Measurements from ENCODE around the gene OBSCN. TPM values are rescaled to one million over a fixed set of nuclear protein-coding genes. Genes with fewer than 3 reads are reported as not detected.
"Not testable (repeated sequence)": the region's sequence is repeated elsewhere in the genome, so short reads cannot be mapped to it uniquely, and the experiment has no call there.

Gene OBSCN
- total and polyA plus RNA-seq, 7 experiments from 2014 or later: 1.3 to 132 (median 76.4) TPM

DNA sequence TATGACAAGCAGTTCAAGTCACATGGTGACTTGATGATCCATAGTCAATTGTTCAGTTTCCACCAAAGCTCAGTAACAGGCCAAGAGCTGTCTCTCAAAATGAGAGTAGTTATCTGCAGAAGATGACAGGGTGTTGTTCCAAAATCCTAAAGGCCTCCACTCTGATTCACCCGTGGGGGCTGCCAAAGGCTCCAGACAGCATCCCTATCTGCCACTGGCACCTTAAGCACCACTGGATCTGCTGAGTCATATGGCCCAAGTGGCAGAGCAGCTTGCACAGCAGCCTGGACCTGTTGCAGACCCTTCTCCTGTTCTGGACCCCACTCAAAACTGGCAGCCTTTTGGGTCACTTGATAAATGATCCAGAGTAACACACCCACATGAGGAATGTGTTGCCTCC, 44.6 kb downstream of the OBSCN start:
- CTCF ChIA-PET; H3K27ac ChIP-seq (ENCODE audit: low read depth, low read length); ATAC-seq; H3K4me3 Mint-ChIP-seq; intact Hi-C loops (cut with micrococcal nuclease); H3K4me3 ChIP-seq (ENCODE audit: low read length); H3K9me3 ChIP-seq (ENCODE audit: control insufficient read depth in 2 of 3, low read length in 3 of 3); H3K27me3 Mint-ChIP-seq; POLR2A ChIA-PET; DNase-seq; H3K9me3 Mint-ChIP-seq; H3K27me3 ChIP-seq (ENCODE audit: control insufficient read depth in 2 of 2, insufficient read depth in 2 of 2, low read length in 2 of 2); H3K4me1 ChIP-seq (ENCODE audit: control insufficient read depth in 2 of 2, insufficient read depth in 2 of 2, low read length in 2 of 2); H3K27ac Mint-ChIP-seq; H3K4me1 Mint-ChIP-seq: not testable (repeated sequence)
- H3K36me3 ChIP-seq (ENCODE audit: control insufficient read depth in 2 of 3, insufficient read depth in 3 of 3, low read length in 3 of 3): peaks cover 0 to 61% (median 12%) of the 10 kb centered on the region in 3 experiments
- peaks cover 12 to 72% (median 65%) of the 10 kb centered on the region in 5 donors for H3K36me3 Mint-ChIP-seq

DNA sequence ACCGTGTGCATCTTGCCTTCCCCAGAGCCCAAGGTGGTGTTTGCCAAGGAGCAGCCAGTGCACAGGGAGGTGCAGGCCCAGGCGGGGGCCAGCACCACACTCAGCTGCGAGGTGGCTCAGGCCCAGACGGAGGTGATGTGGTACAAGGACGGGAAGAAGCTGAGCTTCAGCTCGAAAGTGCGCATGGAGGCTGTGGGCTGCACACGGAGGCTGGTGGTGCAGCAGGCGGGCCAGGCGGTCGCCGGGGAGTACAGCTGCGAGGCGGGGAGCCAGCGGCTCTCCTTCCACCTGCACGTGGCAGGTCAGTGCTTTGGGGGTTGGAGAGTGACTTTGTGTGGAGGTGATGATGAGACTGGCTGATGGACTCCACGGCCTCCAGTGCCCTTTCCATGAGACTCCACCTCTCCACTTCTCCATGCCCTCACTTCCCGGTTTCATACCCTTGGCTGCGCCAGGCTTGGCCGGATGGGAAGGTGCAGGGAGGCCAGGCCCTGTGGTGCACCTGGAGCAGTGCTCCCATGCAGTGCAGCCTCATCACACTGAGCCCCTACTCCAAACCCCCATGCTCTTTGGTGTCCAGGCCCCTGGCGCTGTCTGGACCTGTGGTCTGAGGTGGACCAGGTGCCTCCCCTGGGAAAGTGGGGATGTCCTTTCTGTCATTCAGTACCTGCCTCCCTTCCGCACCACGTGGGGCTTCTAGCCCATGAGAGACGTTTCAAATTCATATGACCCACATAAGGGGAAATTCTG, 49.0 kb downstream of the OBSCN start:
- H3K4me1 Mint-ChIP-seq: peaks cover 0 to 7% (median 0%) of the 10 kb centered on the region in 7 donors
- intact Hi-C loops (cut with micrococcal nuclease): no loop called here
- peaks cover 0 to 9% (median 0%) of the 10 kb centered on the region in 3 experiments for H3K9me3 ChIP-seq (ENCODE audit: control insufficient read depth in 2 of 3, low read length in 3 of 3)
- ATAC-seq: no peak
- H3K4me3 Mint-ChIP-seq: no peak overlapping the region
- CTCF ChIA-PET: no interaction called here
- H3K27me3 Mint-ChIP-seq: no peaks in the 10 kb centered on the region
- H3K4me1 ChIP-seq (ENCODE audit: control insufficient read depth in 2 of 2, insufficient read depth in 2 of 2, low read length in 2 of 2): no peaks in the 10 kb centered on the region
- peaks cover 0 to 58% (median 0%) of the 10 kb centered on the region in 3 experiments for H3K36me3 ChIP-seq (ENCODE audit: control insufficient read depth in 2 of 3, insufficient read depth in 3 of 3, low read length in 3 of 3)
- no peak overlapping the region for H3K4me3 ChIP-seq (ENCODE audit: low read length)
- H3K27ac ChIP-seq (ENCODE audit: low read depth, low read length): no peak overlapping the region
- no peak overlapping the region for H3K27ac Mint-ChIP-seq
- peaks cover 18 to 71% (median 67%) of the 10 kb centered on the region in 5 donors for H3K36me3 Mint-ChIP-seq
- no peak for DNase-seq
- H3K9me3 Mint-ChIP-seq: peaks cover 0 to 13% (median 5%) of the 10 kb centered on the region in 11 donors
- POLR2A ChIA-PET: no interaction called here
- no peaks in the 10 kb centered on the region for H3K27me3 ChIP-seq (ENCODE audit: control insufficient read depth in 2 of 2, insufficient read depth in 2 of 2, low read length in 2 of 2)

DNA sequence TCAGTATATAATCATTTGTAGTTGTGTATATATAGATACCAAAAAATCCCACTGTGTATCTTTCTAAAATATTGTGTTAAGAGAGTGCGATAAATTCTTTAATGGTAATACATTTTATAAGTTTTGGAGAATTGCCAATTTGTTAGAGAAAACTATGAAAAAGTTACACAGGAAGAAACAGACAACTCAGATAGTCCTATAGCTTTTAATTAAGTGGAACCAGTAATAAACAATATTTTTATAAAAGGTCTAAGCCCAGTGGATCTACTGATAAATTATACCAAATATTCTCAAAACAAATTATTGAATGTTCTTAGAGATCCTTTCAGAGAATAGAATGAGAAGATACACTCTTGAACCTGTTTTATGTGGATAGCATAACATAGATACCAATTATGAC, 50.6 kb downstream of the OBSCN start:
- no peak overlapping the region for H3K4me3 Mint-ChIP-seq
- no peaks in the 10 kb centered on the region for H3K27me3 Mint-ChIP-seq
- ChIA-PET POLR2A (interaction anchor here (0.6 to 0.9 kb wide), 2 partner anchors 17 to 49 kb away, joined by 3 read pairs; no protein-coding TSS in a partner anchor), CTCF (no interaction called here)
- peaks cover 0 to 9% (median 0%) of the 10 kb centered on the region in 3 experiments for H3K9me3 ChIP-seq (ENCODE audit: control insufficient read depth in 2 of 3, low read length in 3 of 3)
- H3K36me3 Mint-ChIP-seq: peaks cover 12 to 75% (median 62%) of the 10 kb centered on the region in 5 donors
- no peak overlapping the region for H3K4me3 ChIP-seq (ENCODE audit: low read length)
- no peaks in the 10 kb centered on the region for H3K27me3 ChIP-seq (ENCODE audit: control insufficient read depth in 2 of 2, insufficient read depth in 2 of 2, low read length in 2 of 2)
- ATAC-seq (no peak), DNase-seq (no peak)
- H3K4me1 ChIP-seq (ENCODE audit: control insufficient read depth in 2 of 2, insufficient read depth in 2 of 2, low read length in 2 of 2): no peaks in the 10 kb centered on the region
- H3K27ac ChIP-seq (ENCODE audit: low read depth, low read length): no peak overlapping the region
- peaks cover 0 to 53% (median 0%) of the 10 kb centered on the region in 3 experiments for H3K36me3 ChIP-seq (ENCODE audit: control insufficient read depth in 2 of 3, insufficient read depth in 3 of 3, low read length in 3 of 3)
- peaks cover 0 to 11% (median 0%) of the 10 kb centered on the region in 7 donors for H3K4me1 Mint-ChIP-seq
- H3K27ac Mint-ChIP-seq: no peak overlapping the region
- H3K9me3 Mint-ChIP-seq: peaks cover 0 to 14% (median 5%) of the 10 kb centered on the region in 11 donors
- intact Hi-C loops (cut with micrococcal nuclease): no loop called here

DNA sequence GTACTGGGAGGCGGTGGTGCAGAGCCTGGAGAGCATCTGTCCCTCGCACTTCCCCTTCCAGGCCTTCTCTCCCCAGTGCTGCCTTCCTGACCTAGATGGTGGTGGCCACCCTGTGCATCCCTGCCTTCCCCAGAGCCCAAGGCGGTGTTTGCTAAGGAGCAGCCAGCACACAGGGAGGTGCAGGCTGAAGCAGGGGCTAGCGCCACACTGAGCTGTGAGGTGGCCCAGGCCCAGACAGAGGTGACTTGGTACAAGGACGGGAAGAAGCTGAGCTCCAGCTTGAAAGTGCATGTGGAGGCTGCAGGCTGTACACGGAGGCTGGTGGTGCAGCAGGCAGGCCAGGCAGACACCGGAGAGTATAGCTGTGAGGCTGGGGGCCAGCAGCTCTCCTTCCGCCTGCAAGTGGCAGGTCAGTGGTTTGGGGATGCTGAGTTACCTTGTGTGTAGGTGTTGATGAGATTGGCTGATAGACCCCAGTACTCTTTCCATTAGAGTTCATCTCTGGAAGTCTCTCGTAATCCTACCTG, 51.6 kb downstream of the OBSCN start:
- Histone ChIP-seq H3K27me3 (ENCODE audit: control insufficient read depth in 2 of 2, insufficient read depth in 2 of 2, low read length in 2 of 2) (no peaks in the 10 kb centered on the region), H3K4me1 (ENCODE audit: control insufficient read depth in 2 of 2, insufficient read depth in 2 of 2, low read length in 2 of 2) (no peaks in the 10 kb centered on the region), H3K4me3 (ENCODE audit: low read length) (no peak overlapping the region), H3K27ac (ENCODE audit: low read depth, low read length) (no peak overlapping the region), H3K9me3 (ENCODE audit: control insufficient read depth in 2 of 3, low read length in 3 of 3) (peaks cover 0 to 9% (median 0%) of the 10 kb centered on the region in 3 experiments), H3K36me3 (ENCODE audit: control insufficient read depth in 2 of 3, insufficient read depth in 3 of 3, low read length in 3 of 3) (peaks cover 0 to 53% (median 0%) of the 10 kb centered on the region in 3 experiments)
- POLR2A ChIA-PET: no interaction called here
- H3K27me3 Mint-ChIP-seq: no peaks in the 10 kb centered on the region
- no peak overlapping the region for H3K27ac Mint-ChIP-seq
- no peak for DNase-seq
- intact Hi-C loops (cut with micrococcal nuclease): no loop called here
- no peak overlapping the region for H3K4me3 Mint-ChIP-seq
- CTCF ChIA-PET: no interaction called here
- H3K9me3 Mint-ChIP-seq: peaks cover 0 to 14% (median 5%) of the 10 kb centered on the region in 11 donors
- H3K4me1 Mint-ChIP-seq: peaks cover 0 to 11% (median 0%) of the 10 kb centered on the region in 7 donors
- ATAC-seq: no peak
- H3K36me3 Mint-ChIP-seq: peaks cover 12 to 73% (median 53%) of the 10 kb centered on the region in 5 donors

DNA sequence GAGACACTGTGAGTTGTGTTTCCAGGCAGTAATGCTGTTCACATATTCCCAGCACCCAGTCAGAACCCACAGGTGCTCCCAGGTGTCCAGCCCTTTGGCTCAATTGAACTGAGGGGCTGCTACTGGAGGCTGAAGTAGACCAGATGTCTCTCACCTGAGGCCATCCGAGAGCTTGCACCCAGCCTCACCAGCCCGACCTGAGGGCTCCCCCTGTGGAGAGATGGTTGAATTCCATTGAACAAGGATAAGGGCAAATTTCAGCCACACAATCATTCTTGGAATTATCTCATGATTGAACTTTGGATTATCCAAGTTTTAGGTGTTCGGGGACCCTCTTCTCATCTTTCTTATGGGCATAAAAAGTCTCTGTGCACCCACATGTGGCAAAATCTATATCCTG, 52.1 kb downstream of the OBSCN start:
- CTCF ChIA-PET: no interaction called here

DNA sequence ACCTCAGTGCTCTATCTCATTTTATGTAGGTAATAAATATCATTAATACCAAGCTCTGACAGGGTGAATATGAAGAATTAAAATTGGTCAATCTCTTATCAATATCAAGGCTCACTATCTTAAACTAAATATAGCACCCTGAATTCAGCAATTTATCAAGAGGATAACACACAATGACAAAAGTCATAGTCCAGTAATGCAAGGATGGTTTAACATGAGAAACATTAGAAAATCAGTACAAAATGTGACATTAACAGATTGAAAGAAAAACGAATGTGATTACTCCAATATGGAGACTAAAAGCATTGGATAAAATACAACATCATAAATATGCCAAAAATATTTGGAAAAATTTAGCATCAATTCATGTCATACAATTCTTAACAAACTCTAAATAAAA, 53.9 kb downstream of the OBSCN start:
- DNase-seq (no peak), ATAC-seq (no peak)
- Mint-ChIP-seq H3K36me3 (peaks cover 8 to 60% (median 37%) of the 10 kb centered on the region in 5 donors), H3K4me1 (peaks cover 0 to 5% (median 0%) of the 10 kb centered on the region in 7 donors), H3K27me3 (no peaks in the 10 kb centered on the region), H3K27ac (no peak overlapping the region), H3K9me3 (peaks cover 0 to 14% (median 5%) of the 10 kb centered on the region in 11 donors), H3K4me3 (no peak overlapping the region)
- Histone ChIP-seq H3K27ac (ENCODE audit: low read depth, low read length) (no peak overlapping the region), H3K9me3 (ENCODE audit: control insufficient read depth in 2 of 3, low read length in 3 of 3) (peaks cover 0 to 9% (median 0%) of the 10 kb centered on the region in 3 experiments), H3K36me3 (ENCODE audit: control insufficient read depth in 2 of 3, insufficient read depth in 3 of 3, low read length in 3 of 3) (peaks cover 0 to 44% (median 0%) of the 10 kb centered on the region in 3 experiments), H3K27me3 (ENCODE audit: control insufficient read depth in 2 of 2, insufficient read depth in 2 of 2, low read length in 2 of 2) (no peaks in the 10 kb centered on the region), H3K4me1 (ENCODE audit: control insufficient read depth in 2 of 2, insufficient read depth in 2 of 2, low read length in 2 of 2) (no peaks in the 10 kb centered on the region), H3K4me3 (ENCODE audit: low read length) (no peak overlapping the region)
- POLR2A ChIA-PET: no interaction called here
- CTCF ChIA-PET: no interaction called here
- intact Hi-C loops (cut with micrococcal nuclease): no loop called here

More for the DNA sequence above, 52.1 kb downstream of the OBSCN start:
- no peak for ATAC-seq
- Histone ChIP-seq H3K9me3 (ENCODE audit: control insufficient read depth in 2 of 3, low read length in 3 of 3) (peaks cover 0 to 9% (median 0%) of the 10 kb centered on the region in 3 experiments), H3K4me1 (ENCODE audit: control insufficient read depth in 2 of 2, insufficient read depth in 2 of 2, low read length in 2 of 2) (no peaks in the 10 kb centered on the region), H3K27ac (ENCODE audit: low read depth, low read length) (no peak overlapping the region), H3K27me3 (ENCODE audit: control insufficient read depth in 2 of 2, insufficient read depth in 2 of 2, low read length in 2 of 2) (no peaks in the 10 kb centered on the region), H3K4me3 (ENCODE audit: low read length) (no peak overlapping the region), H3K36me3 (ENCODE audit: control insufficient read depth in 2 of 3, insufficient read depth in 3 of 3, low read length in 3 of 3) (peaks cover 0 to 53% (median 0%) of the 10 kb centered on the region in 3 experiments)
- Mint-ChIP-seq H3K27me3 (no peaks in the 10 kb centered on the region), H3K27ac (no peak overlapping the region), H3K4me3 (no peak overlapping the region), H3K9me3 (peaks cover 0 to 14% (median 5%) of the 10 kb centered on the region in 11 donors), H3K36me3 (peaks cover 12 to 72% (median 52%) of the 10 kb centered on the region in 5 donors), H3K4me1 (peaks cover 0 to 11% (median 0%) of the 10 kb centered on the region in 7 donors)
- DNase-seq: no peak
- POLR2A ChIA-PET: no interaction called here
- intact Hi-C loops (cut with micrococcal nuclease): no loop called here

Data from naive thymus-derived CD4-positive, alpha-beta T cell (primary cell).